ENCODE data around the gene ACTN1.

GRCh38 chr14:68893566-68893965 lies 85.5 kb downstream of the ACTN1 start:
- TF ChIP-seq CTCF (IDR thresholded peaks at IDR 0.05) (no peak), POLR2A (IDR thresholded peaks at IDR 0.05) (no peak)
